ENCODE measurements around the gene EEPD1. TPM values are rescaled to one million over a fixed set of nuclear protein-coding genes. Genes with fewer than 3 reads are reported as not detected.

EEPD1 gene
- total RNA-seq, 1 experiment from 2014 or later, result 48.0 TPM

DNA sequence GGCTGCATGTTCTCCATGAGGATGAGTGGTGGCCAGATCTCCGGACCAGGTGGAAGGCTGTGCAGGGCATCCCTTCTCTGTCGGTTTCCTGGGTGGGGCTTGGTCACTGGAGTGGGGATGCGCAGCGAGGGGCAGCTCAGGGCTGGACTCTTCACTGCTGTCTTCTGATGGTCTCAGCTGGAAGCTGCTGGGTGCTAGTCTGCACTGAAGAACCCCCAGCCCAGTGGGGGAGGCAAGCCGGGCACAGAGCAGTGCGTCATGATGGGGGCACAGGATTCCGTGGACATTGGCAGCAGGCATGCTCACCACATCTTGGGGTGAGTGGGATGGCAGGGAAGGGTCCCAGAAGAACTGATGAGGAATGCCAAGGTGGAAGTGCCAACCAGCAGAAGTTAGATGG lies 39.8 kb downstream of the EEPD1 start:
- ChIA-PET POLR2A (interaction anchor here (0.6 kb wide), 1 partner anchor 33 kb away, joined by 3 read pairs; no protein-coding TSS in a partner anchor), CTCF (no interaction called here)
- Histone ChIP-seq H3K36me3 (ENCODE audit: control insufficient read depth, insufficient read depth, low read length) (no peaks in the 10 kb centered on the region), H3K4me1 (ENCODE audit: control insufficient read depth, insufficient read depth, low read length) (peaks cover 36% of the 10 kb centered on the region), H3K27ac (ENCODE audit: low read length) (no peak overlapping the region), H3K4me3 (ENCODE audit: low read depth in 2 of 2, low read length in 2 of 2) (no peak overlapping the region), H3K9me3 (ENCODE audit: control insufficient read depth, insufficient read depth, low read depth, low read length) (no peaks in the 10 kb centered on the region), H3K27me3 (ENCODE audit: control insufficient read depth, insufficient read depth, low read length) (no peaks in the 10 kb centered on the region)
- TF ChIP-seq POLR2AphosphoS5 (IDR thresholded peaks at IDR 0.05; ENCODE audit: low read depth, low read length) (no peak), SIN3A (IDR thresholded peaks at IDR 0.05; ENCODE audit: borderline replicate concordance, insufficient read depth, low read depth, low read length) (no peak), TCF7L2 (IDR thresholded peaks at IDR 0.05; ENCODE audit: low read depth, low read length) (no peak)
- TF ChIP-seq, protein P1, sequence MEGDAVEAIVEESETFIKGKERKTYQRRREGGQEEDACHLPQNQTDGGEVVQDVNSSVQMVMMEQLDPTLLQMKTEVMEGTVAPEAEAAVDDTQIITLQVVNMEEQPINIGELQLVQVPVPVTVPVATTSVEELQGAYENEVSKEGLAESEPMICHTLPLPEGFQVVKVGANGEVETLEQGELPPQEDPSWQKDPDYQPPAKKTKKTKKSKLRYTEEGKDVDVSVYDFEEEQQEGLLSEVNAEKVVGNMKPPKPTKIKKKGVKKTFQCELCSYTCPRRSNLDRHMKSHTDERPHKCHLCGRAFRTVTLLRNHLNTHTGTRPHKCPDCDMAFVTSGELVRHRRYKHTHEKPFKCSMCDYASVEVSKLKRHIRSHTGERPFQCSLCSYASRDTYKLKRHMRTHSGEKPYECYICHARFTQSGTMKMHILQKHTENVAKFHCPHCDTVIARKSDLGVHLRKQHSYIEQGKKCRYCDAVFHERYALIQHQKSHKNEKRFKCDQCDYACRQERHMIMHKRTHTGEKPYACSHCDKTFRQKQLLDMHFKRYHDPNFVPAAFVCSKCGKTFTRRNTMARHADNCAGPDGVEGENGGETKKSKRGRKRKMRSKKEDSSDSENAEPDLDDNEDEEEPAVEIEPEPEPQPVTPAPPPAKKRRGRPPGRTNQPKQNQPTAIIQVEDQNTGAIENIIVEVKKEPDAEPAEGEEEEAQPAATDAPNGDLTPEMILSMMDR (IDR thresholded peaks at IDR 0.05), result no peak
- TF ChIP-seq, protein P2, sequence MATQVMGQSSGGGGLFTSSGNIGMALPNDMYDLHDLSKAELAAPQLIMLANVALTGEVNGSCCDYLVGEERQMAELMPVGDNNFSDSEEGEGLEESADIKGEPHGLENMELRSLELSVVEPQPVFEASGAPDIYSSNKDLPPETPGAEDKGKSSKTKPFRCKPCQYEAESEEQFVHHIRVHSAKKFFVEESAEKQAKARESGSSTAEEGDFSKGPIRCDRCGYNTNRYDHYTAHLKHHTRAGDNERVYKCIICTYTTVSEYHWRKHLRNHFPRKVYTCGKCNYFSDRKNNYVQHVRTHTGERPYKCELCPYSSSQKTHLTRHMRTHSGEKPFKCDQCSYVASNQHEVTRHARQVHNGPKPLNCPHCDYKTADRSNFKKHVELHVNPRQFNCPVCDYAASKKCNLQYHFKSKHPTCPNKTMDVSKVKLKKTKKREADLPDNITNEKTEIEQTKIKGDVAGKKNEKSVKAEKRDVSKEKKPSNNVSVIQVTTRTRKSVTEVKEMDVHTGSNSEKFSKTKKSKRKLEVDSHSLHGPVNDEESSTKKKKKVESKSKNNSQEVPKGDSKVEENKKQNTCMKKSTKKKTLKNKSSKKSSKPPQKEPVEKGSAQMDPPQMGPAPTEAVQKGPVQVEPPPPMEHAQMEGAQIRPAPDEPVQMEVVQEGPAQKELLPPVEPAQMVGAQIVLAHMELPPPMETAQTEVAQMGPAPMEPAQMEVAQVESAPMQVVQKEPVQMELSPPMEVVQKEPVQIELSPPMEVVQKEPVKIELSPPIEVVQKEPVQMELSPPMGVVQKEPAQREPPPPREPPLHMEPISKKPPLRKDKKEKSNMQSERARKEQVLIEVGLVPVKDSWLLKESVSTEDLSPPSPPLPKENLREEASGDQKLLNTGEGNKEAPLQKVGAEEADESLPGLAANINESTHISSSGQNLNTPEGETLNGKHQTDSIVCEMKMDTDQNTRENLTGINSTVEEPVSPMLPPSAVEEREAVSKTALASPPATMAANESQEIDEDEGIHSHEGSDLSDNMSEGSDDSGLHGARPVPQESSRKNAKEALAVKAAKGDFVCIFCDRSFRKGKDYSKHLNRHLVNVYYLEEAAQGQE (IDR thresholded peaks at IDR 0.05; ENCODE audit: insufficient read depth in 1 of 2, low read depth in 2 of 2, low read length in 1 of 2), result no peak
- BruUV-seq (replicated peaks), result no TSS peak
- no peak for DNase-seq (ENCODE audit: low read depth, low spot score)
- in situ Hi-C loops (cut with HindIII; ENCODE audit: low pct_unique_long_range_greater_than_20kb, low sequenced_read_pairs), result no loop called here
- intact Hi-C loops (cut with micrococcal nuclease; ENCODE audit: unreplicated experiment), result no loop called here
- ATAC-seq, result no peak

DNA sequence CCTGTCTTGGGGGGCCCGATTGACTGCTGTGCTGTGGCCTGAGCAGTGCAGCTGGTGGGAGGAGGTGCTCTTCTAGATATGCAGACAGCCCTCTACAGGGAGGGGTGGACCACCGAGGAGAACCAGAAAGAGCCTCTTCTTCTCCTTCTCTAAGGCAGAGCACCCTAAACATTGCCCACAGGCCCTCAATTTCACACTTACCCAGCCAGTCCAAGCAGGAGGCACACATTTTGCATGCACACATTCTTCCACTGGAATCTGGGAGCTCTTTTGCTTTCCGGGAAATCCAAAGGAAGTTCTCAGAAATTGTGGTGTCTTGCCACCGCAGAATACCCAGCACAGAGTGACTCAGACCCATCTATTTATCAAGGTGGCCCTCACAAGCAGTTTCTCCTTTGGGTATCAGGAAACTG lies 45.8 kb downstream of the EEPD1 start:
- TF ChIP-seq TCF7L2 (IDR thresholded peaks at IDR 0.05; ENCODE audit: low read depth, low read length), result no peak
- TF ChIP-seq, protein P2 (IDR thresholded peaks at IDR 0.05; ENCODE audit: insufficient read depth in 1 of 2, low read depth in 2 of 2, low read length in 1 of 2), result no peak
- TF ChIP-seq, protein P1 (IDR thresholded peaks at IDR 0.05), result no peak
- H3K9me3 ChIP-seq (ENCODE audit: control insufficient read depth, insufficient read depth, low read depth, low read length), result no peaks in the 10 kb centered on the region
- no peaks in the 10 kb centered on the region for H3K36me3 ChIP-seq (ENCODE audit: control insufficient read depth, insufficient read depth, low read length)
- H3K4me3 ChIP-seq (ENCODE audit: low read depth in 2 of 2, low read length in 2 of 2), result no peak overlapping the region
- DNase-seq (ENCODE audit: low read depth, low spot score) (no peak), ATAC-seq (no peak)
- no TSS peak for BruUV-seq (replicated peaks)
- CTCF ChIA-PET, result no interaction called here
- in situ Hi-C loops (cut with HindIII; ENCODE audit: low pct_unique_long_range_greater_than_20kb, low sequenced_read_pairs), result no loop called here
- POLR2A ChIA-PET, result interaction anchor here (0.7 kb wide), 1 partner anchor 9 kb away, joined by 3 read pairs; no protein-coding TSS in a partner anchor
- H3K27ac ChIP-seq (ENCODE audit: low read length), result no peak overlapping the region
- peaks cover 46% of the 10 kb centered on the region for H3K4me1 ChIP-seq (ENCODE audit: control insufficient read depth, insufficient read depth, low read length)
- H3K27me3 ChIP-seq (ENCODE audit: control insufficient read depth, insufficient read depth, low read length), result no peaks in the 10 kb centered on the region
- intact Hi-C loops (cut with micrococcal nuclease; ENCODE audit: unreplicated experiment), result no loop called here

All from Panc1 (cell line).